ENCODE data around the gene TCF7L1. TPM values are rescaled to one million over a fixed set of nuclear protein-coding genes. Genes with fewer than 3 reads are reported as not detected.

Gene TCF7L1
- total and polyA plus RNA-seq, 2 of the 13 experiments (the other 11 are each of a cell fraction or from before 2014, with no cell fraction given), result 0.04 to 0.15 TPM

DNA sequence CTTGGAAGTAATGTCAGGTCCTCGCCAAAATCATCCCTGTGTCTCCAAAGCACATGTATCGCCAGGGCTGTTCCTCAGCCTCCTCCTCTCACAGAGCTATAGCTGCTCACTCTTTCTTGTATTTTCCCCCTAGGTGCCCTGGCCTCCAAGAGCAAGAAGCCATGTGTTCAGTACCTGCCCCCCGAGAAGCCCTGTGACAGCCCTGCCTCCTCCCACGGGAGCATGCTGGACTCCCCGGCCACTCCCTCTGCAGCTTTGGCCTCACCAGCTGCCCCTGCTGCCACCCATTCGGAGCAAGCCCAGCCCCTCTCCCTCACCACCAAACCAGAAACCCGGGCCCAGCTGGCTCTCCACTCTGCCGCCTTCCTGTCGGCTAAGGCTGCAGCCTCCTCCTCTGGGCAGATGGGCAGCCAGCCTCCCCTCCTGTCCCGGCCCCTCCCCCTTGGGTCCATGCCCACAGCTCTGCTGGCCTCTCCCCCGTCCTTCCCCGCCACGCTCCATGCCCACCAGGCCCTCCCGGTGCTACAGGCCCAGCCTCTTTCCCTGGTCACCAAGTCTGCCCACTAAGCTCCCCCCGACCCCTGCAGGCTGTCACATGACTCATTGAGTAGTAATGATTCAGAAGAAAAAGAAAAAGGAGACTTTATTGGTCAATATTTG, 175.8 kb downstream of the TCF7L1 start (continued):
- TF ChIP-seq ARID5B (CRISPR knock-in tag; IDR thresholded peaks at IDR 0.05), result peak; percentile 54
- TF ChIP-seq ZNF350 (CRISPR knock-in tag; IDR thresholded peaks at IDR 0.05; ENCODE audit: borderline replicate concordance, low read depth), result 0 out of 2 replicates have a peak, but pooled peaks have one; percentile 24
- TF ChIP-seq KLF16 (CRISPR knock-in tag; IDR thresholded peaks at IDR 0.05), result 0 out of 4 replicates have a peak, but pooled peaks of 1 of the 2 experiments have one; percentile 23
- 0 out of 4 replicates have a peak, but pooled peaks of 1 of the 2 experiments have one; percentile 38 for TF ChIP-seq NR2F1 (CRISPR knock-in tag; IDR thresholded peaks at IDR 0.05)
- peak; percentile 48; the same call in 1 of the 2 replicates for TF ChIP-seq POGZ (CRISPR knock-in tag; IDR thresholded peaks at IDR 0.05)
- peak; percentile 56; the same call in 1 of the 2 replicates for TF ChIP-seq MXD1 (CRISPR knock-in tag; IDR thresholded peaks at IDR 0.05)
- no peak for TF ChIP-seq RFX5 (IDR thresholded peaks at IDR 0.05; ENCODE audit: low read depth, low read length)
- TF ChIP-seq HNF4G (IDR thresholded peaks at IDR 0.05; ENCODE audit: borderline replicate concordance, low read depth, low read length), result 0 out of 2 replicates have a peak, but pooled peaks have one; percentile 9
- peak; percentile 38; the same call in 1 of the 2 replicates for TF ChIP-seq HNF4G (CRISPR knock-in tag; IDR thresholded peaks at IDR 0.05; ENCODE audit: borderline replicate concordance, low read depth)
- TF ChIP-seq, protein P1, sequence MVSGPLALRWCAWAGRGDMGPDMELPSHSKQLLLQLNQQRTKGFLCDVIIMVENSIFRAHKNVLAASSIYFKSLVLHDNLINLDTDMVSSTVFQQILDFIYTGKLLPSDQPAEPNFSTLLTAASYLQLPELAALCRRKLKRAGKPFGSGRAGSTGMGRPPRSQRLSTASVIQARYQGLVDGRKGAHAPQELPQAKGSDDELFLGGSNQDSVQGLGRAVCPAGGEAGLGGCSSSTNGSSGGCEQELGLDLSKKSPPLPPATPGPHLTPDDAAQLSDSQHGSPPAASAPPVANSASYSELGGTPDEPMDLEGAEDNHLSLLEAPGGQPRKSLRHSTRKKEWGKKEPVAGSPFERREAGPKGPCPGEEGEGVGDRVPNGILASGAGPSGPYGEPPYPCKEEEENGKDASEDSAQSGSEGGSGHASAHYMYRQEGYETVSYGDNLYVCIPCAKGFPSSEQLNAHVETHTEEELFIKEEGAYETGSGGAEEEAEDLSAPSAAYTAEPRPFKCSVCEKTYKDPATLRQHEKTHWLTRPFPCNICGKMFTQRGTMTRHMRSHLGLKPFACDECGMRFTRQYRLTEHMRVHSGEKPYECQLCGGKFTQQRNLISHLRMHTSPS (CRISPR knock-in tag; IDR thresholded peaks at IDR 0.05; ENCODE audit: low read depth), result peak; percentile 93
- TF ChIP-seq ERF (CRISPR knock-in tag; IDR thresholded peaks at IDR 0.05), result 0 out of 2 replicates have a peak, but pooled peaks have one; percentile 11
- TF ChIP-seq DMAP1 (CRISPR knock-in tag; IDR thresholded peaks at IDR 0.05), result 0 out of 2 replicates have a peak, but pooled peaks have one; percentile 28
- 0 out of 2 replicates have a peak, but pooled peaks have one; percentile 40 for TF ChIP-seq YEATS4 (CRISPR knock-in tag; IDR thresholded peaks at IDR 0.05; ENCODE audit: borderline replicate concordance)
- TF ChIP-seq KLF13 (CRISPR knock-in tag; IDR thresholded peaks at IDR 0.05), result no peak
- no peak for TF ChIP-seq NPAS2 (CRISPR knock-in tag; IDR thresholded peaks at IDR 0.05; ENCODE audit: borderline replicate concordance)
- TF ChIP-seq GTF2F1 (IDR thresholded peaks at IDR 0.05; ENCODE audit: low read length), result no peak
- TF ChIP-seq, protein P2, sequence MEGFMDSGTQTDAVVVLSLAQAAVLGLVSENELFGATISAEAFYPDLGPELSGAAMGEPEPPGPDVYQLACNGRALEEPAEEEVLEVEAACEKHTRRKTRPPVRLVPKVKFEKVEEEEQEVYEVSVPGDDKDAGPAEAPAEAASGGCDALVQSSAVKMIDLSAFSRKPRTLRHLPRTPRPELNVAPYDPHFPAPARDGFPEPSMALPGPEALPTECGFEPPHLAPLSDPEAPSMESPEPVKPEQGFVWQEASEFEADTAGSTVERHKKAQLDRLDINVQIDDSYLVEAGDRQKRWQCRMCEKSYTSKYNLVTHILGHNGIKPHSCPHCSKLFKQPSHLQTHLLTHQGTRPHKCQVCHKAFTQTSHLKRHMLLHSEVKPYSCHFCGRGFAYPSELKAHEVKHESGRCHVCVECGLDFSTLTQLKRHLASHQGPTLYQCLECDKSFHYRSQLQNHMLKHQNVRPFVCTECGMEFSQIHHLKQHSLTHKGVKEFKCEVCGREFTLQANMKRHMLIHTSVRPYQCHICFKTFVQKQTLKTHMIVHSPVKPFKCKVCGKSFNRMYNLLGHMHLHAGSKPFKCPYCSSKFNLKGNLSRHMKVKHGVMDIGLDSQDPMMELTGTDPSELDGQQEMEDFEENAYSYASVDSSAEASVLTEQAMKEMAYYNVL (CRISPR knock-in tag; IDR thresholded peaks at IDR 0.05; ENCODE audit: borderline replicate concordance), result 0 out of 2 replicates have a peak, but pooled peaks have one; percentile 28
- TF ChIP-seq PCBP1 (IDR thresholded peaks at IDR 0.05; ENCODE audit: borderline replicate concordance, low read depth, low read length), result peak; percentile 87; the same call in 1 of the 2 replicates
- no peak for TF ChIP-seq ZNF839 (CRISPR knock-in tag; IDR thresholded peaks at IDR 0.05; ENCODE audit: borderline replicate concordance)
- TF ChIP-seq, protein P3, sequence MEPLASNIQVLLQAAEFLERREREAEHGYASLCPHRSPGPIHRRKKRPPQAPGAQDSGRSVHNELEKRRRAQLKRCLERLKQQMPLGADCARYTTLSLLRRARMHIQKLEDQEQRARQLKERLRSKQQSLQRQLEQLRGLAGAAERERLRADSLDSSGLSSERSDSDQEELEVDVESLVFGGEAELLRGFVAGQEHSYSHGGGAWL (CRISPR knock-in tag; IDR thresholded peaks at IDR 0.05), result 0 out of 2 replicates have a peak, but pooled peaks have one; percentile 34

Measured in HepG2 (cell line).